ENCODE measurements around the gene SYT11. TPM values are rescaled to one million over a fixed set of nuclear protein-coding genes. Genes with fewer than 3 reads are reported as not detected.

SYT11 gene
- total and polyA plus RNA-seq, 9 of the 15 experiments (the other 6 are each of a cell fraction or from before 2014, with no cell fraction given) = 0.05 to 0.18 (median 0.11) TPM

DNA sequence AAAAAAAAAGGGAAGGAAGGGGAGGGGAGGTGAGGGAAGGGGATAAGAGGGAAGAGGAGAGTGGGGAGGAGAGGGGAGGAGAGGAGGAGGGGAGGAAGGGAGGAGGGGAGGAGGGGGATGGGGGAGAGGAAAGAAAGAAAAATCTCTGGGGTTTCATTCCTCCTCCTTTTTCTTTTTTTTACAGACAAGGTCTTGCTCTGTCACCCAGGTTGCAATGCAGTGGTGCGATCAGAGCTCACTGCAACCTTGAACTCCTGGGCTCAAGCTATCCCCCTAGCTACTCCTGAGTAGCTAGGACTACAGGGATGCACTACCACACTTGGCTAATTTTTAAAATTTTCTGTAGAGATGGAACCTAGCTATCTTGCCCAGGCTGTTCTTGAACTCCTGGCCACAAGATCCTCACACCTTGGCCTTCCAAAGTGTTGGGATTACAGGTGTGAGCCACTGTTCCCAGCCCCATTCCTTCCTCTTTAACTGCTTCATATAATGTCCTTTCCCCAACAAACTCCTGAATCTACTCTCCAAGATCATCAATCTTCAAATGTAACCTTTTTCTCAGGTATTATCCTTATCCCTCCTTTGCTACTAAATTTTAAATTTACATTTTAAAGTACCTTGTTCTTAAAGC is 25.6 kb upstream of the SYT11 start (continued):
- no peak for TF ChIP-seq HNRNPH1 (optimal IDR thresholded peaks at IDR 0.05; ENCODE audit: low read depth, low read length)
- 0 out of 2 replicates have a peak, but pooled peaks have one; percentile 66 for TF ChIP-seq SMARCA5 (IDR thresholded peaks at IDR 0.05)
- TF ChIP-seq, protein P1, sequence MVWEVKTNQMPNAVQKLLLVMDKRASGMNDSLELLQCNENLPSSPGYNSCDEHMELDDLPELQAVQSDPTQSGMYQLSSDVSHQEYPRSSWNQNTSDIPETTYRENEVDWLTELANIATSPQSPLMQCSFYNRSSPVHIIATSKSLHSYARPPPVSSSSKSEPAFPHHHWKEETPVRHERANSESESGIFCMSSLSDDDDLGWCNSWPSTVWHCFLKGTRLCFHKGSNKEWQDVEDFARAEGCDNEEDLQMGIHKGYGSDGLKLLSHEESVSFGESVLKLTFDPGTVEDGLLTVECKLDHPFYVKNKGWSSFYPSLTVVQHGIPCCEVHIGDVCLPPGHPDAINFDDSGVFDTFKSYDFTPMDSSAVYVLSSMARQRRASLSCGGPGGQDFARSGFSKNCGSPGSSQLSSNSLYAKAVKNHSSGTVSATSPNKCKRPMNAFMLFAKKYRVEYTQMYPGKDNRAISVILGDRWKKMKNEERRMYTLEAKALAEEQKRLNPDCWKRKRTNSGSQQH (CRISPR knock-in tag; IDR thresholded peaks at IDR 0.05) = no peak
- no peak for TF ChIP-seq ZBTB9 (CRISPR knock-in tag; IDR thresholded peaks at IDR 0.05)
- no peak for TF ChIP-seq CEBPB (tag; IDR thresholded peaks at IDR 0.05)
- 0 out of 2 replicates have a peak, but pooled peaks have one; percentile 17 for TF ChIP-seq NBN (IDR thresholded peaks at IDR 0.05; ENCODE audit: low read depth)
- TF ChIP-seq ARID3A (IDR thresholded peaks at IDR 0.05; ENCODE audit: borderline replicate concordance, low read depth, low read length) = no peak
- TF ChIP-seq KDM4B (IDR thresholded peaks at IDR 0.05; ENCODE audit: borderline replicate concordance in 2 of 2, low read depth in 1 of 2) = no peak
- TF ChIP-seq RCOR1 (IDR thresholded peaks at IDR 0.05; ENCODE audit: borderline replicate concordance in 1 of 2, low read depth in 2 of 2, low read length in 2 of 2) = no peak
- no peak for TF ChIP-seq HNRNPL (IDR thresholded peaks at IDR 0.05; ENCODE audit: low read depth, low read length)
- no peak for TF ChIP-seq MAX (CRISPR knock-in tag; IDR thresholded peaks at IDR 0.05)
- TF ChIP-seq, protein P2, sequence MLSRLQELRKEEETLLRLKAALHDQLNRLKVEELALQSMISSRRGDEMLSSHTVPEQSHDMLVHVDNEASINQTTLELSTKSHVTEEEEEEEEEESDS (CRISPR knock-in tag; IDR thresholded peaks at IDR 0.05) = no peak
- TF ChIP-seq PTTG1 (tag; IDR thresholded peaks at IDR 0.05; ENCODE audit: low read depth) = no peak
- TF ChIP-seq MLX (CRISPR knock-in tag; conservative IDR thresholded peaks at IDR 0.05) = no peak
